Measurements from ENCODE around the gene LRRFIP1.

The LRRFIP1 gene

DNA sequence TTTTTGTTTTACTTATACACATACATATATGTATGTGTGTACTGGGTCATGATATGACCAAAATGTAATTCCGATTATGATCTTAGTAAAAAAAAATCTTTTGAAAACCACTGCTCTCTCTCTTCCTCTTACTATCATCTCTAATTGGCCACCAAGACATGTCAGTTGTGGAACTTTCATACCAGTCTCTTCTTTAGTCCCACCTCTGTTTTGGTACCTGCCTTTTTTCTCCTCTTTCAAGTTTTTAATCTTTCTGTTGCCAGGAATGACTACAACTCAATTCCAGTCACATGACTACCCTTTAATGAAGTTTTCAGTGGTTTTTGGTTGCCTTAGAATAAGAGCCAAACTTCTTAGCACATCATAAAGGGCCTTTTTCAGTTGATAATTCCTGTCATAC lies 188.2 kb downstream of the LRRFIP1 start:
- no peak overlapping the region for H3K4me3 ChIP-seq (ENCODE audit: low read depth, low read length)
- peak; percentile 26 for DNase-seq (ENCODE audit: low read depth)
- TF ChIP-seq, protein P1, sequence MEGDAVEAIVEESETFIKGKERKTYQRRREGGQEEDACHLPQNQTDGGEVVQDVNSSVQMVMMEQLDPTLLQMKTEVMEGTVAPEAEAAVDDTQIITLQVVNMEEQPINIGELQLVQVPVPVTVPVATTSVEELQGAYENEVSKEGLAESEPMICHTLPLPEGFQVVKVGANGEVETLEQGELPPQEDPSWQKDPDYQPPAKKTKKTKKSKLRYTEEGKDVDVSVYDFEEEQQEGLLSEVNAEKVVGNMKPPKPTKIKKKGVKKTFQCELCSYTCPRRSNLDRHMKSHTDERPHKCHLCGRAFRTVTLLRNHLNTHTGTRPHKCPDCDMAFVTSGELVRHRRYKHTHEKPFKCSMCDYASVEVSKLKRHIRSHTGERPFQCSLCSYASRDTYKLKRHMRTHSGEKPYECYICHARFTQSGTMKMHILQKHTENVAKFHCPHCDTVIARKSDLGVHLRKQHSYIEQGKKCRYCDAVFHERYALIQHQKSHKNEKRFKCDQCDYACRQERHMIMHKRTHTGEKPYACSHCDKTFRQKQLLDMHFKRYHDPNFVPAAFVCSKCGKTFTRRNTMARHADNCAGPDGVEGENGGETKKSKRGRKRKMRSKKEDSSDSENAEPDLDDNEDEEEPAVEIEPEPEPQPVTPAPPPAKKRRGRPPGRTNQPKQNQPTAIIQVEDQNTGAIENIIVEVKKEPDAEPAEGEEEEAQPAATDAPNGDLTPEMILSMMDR (IDR thresholded peaks at IDR 0.05; ENCODE audit: insufficient read depth, low read depth, low read length, missing control alignments), result no peak

DNA sequence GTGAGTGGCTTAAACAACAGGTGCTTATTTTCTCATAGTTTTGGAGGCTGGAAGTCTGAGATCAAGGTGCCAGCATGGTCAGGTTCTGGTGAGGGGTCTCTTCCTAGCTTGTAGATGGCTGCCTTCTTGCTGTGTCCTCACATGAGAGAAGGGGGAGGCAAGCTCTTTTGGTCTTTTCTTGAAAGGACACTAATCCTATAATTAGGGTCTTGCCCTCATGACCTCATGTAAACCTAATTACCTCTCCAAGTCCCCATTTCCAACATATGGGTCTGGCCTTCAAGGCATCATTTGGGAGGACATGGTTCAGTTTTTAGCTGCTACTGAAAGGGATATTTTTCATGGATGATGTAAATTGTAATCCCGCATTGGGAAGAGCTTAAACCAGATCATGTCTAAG lies 189.1 kb downstream of the LRRFIP1 start:
- no peak for DNase-seq (ENCODE audit: low read depth)
- TF ChIP-seq, protein P1 (IDR thresholded peaks at IDR 0.05; ENCODE audit: insufficient read depth, low read depth, low read length, missing control alignments), result no peak
- no peak overlapping the region for H3K4me3 ChIP-seq (ENCODE audit: low read depth, low read length)

DNA sequence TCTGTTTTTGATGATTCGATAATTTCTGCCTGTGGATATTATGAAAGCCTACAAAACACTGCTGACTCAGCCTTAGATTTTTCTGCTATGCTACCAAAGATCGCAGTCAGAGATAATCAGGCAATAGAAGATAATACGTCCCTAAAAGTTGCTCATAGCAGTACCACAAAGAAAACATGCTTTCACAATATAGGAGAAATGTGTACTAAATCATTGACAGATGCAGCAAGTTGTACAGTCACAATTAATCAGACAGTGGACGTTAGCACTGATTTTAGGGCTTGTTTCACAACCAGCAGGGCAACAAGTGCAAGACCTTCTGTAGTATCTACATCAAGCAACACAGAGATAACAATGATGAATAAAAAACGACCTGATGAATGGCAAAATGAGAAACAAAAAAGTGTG lies 190.7 kb downstream of the LRRFIP1 start:
- H3K4me3 ChIP-seq (ENCODE audit: low read depth, low read length), result no peak overlapping the region
- no peak for DNase-seq (ENCODE audit: low read depth)
- TF ChIP-seq, protein P1 (IDR thresholded peaks at IDR 0.05; ENCODE audit: insufficient read depth, low read depth, low read length, missing control alignments), result no peak

DNA sequence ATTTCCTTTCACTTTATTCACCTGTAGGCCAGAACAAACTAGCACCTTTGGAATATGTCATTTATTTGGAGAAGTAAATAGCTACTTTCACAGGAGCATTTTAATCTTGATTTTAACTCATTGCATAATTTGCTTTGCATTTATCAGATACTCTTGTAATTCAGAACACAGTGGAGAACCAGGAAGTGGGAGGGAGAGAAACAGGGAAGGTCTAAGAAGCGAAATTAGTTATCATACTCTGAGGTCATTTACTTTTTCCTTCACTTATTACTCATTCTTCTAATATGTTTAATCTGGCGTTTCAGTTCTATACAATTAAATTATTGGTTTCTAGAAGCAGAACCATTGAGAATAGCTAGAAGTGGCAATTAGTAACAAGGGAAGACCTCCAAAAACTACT lies 191.8 kb downstream of the LRRFIP1 start:
- TF ChIP-seq, protein P1 (IDR thresholded peaks at IDR 0.05; ENCODE audit: insufficient read depth, low read depth, low read length, missing control alignments), result no peak
- DNase-seq (ENCODE audit: low read depth), result no peak
- H3K4me3 ChIP-seq (ENCODE audit: low read depth, low read length), result no peak overlapping the region

DNA sequence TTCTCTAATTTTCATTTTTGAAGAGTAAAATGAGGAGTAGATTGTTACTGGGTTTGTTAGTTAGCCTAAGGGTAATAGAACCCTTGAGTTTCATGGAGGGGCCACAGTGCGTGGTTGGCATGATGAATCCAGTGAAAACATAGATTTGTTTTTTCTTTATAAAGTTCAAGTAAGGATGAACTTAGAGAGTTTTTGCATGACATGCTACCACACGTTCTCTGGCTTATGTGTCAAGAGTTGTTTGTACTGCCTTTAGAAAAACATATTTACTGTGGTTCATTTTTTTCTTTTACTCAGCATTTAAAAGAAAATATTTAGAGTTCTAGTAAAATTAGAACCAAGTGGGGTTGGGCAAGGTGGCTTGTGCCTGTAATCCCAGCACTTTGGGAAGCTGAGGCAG lies 193.0 kb downstream of the LRRFIP1 start:
- no peak for DNase-seq (ENCODE audit: low read depth)
- no peak overlapping the region for H3K4me3 ChIP-seq (ENCODE audit: low read depth, low read length)
- TF ChIP-seq, protein P1 (IDR thresholded peaks at IDR 0.05; ENCODE audit: insufficient read depth, low read depth, low read length, missing control alignments), result no peak

DNA sequence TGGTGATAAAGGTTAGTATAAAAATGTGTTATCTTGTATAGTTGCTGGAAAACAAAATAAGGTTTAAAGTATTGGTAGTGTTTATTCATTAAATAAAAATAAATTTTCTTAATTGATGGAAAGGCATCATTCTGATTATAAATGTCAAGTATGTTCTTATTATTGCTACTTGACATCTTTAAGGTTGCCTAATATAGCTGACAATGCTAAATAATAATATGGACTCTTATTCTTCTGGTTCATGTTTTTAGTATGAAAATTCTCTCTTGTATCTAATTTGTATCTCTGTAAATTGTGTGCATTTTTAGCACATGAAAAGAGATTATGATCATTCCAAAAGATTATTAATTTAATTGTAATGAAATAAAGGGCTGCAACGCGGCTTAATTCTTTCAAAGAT lies 196.2 kb downstream of the LRRFIP1 start:
- TF ChIP-seq, protein P1 (IDR thresholded peaks at IDR 0.05; ENCODE audit: insufficient read depth, low read depth, low read length, missing control alignments), result no peak
- DNase-seq (ENCODE audit: low read depth), result no peak
- no peak overlapping the region for H3K4me3 ChIP-seq (ENCODE audit: low read depth, low read length)

DNA sequence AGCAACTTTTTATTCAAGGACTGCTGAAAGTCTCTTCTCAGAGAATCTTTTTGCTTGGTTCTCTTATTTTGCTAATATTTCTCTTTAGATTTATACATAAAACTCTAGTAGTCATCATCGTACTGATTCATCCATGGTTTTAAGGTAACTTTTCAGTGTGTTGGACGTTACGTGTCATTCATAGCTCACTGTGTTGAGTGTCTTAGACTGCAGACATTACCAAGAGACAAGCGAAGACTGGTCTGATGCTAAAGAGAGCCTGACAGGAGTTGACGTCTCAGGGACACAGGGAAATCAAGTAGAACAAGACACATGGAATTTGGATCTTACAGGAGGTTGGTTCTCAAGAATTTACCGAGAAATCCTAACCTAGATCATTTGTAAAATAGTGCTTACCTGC lies 196.7 kb downstream of the LRRFIP1 start:
- H3K4me3 ChIP-seq (ENCODE audit: low read depth, low read length), result no peak overlapping the region
- DNase-seq (ENCODE audit: low read depth), result no peak
- TF ChIP-seq, protein P1 (IDR thresholded peaks at IDR 0.05; ENCODE audit: insufficient read depth, low read depth, low read length, missing control alignments), result no peak
